HG03135 (cell line): ENCODE data around the gene ATP1B1.

Experiments used
- ATAC-seq: cut with Tn5 transposase; IDR thresholded peaks from one replicate; pipeline ENCODE4 v1.9.1; 2021; ENCODE audit warnings: mild to moderate bottlenecking, moderate library complexity; ENCODE audit not compliant: unreplicated experiment

ATP1B1 gene

DNA sequence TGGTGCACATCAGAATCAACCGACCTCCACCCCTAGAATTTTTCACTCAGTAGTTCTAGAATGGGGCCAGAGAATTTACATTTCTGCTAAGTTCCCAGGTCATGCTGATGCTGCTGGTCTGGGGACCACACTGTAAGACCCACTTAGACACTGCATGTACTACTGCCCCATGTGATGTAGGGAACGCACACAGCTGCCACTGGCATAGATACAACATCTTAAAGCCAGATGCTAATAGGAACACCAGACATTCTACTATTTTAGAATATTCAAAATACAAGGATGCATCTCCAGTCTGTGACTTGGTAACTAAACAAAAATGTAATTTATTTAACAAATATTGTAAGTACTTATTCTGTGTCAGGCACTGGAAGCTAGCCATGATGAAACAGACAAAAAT lies 14.1 kb upstream of the ATP1B1 start:
- no peak for ATAC-seq

DNA sequence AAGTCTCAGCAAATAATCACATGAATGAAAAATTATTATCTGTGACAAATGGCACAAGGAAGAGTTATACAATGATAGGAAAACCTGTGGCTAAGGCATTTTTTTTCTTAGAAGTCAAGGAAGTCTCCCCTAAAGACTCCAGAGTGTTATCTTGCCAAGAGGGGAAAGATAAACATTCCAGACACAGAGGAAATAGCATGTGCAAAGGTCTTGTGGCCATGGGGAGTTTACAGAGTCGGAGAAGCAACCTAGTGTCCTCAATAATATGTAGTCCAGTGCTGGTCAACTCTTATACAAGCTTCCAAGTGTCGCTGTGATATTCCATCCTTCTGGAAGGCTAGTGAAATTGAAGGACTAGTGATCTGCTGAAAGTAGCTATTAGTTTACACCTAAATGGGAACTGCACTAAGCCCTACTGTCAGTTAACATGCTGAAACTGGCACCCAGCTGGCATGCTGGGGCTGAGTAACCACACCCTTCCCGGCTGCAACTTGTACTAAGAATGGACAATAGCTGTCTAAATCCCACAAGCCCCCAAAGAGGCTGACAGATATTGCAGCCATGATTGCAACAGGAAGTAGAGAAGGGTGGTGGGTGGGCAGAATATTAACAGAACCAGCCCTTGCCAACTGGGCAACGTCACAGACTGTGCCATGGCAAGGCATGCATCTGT lies 11.5 kb upstream of the ATP1B1 start:
- ATAC-seq, result no peak

DNA sequence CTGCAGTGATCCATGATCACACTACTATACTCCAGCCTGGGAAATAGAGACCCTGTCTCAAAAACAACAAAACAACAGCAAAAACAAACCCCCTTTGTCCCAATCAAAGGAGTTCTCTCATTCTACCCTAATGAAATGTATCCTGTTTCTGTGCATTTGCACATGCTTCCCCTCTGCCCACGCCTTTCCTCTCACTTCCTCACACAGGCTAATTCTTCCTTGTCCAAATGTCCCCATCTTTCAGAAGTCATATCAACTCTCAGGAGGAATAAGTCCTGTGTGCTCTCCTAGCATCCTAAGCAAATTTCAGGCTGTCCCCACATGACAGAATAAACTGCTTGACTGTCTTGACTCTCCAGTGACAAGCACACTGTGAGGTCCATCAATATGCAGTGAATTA lies 8.1 kb upstream of the ATP1B1 start:
- no peak for ATAC-seq

DNA sequence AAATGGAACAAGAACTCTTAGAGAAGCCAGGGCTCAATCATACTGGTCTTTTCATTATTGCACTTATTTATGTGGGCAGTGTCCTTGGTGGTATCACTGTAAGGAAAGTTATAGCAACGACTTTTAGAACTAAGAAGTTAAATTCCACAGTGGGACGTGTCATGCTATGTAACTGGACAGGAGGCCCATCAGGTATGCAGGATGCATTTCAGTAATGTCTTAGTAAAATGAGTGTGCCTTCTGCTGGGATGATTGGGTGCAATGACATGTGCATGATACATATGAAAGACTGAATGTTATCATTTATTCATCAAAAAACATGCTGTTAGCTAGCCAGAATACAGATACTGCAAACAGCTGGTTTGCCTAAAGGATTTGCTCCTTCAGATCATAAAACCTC lies 6.9 kb upstream of the ATP1B1 start:
- no peak for ATAC-seq

DNA sequence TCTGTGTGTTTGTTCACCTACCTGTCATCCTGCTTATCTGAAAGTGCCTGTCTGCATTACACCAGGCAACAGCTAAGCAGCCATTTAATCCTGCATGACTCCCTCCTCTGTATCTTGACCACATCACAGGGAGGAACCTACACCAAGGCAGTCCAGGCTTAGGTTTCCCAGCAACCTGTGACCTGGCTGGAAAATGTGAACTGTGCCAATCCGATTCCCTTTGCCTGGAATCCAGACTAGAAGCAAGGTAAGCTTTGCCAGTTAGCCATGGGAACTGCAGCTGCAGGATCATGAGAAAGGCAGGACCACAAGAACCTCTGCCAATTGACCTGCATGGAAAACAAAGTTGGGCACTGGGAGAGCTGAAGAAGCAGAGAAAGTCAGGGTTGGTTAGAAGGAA lies 6.3 kb upstream of the ATP1B1 start:
- no peak for ATAC-seq

DNA sequence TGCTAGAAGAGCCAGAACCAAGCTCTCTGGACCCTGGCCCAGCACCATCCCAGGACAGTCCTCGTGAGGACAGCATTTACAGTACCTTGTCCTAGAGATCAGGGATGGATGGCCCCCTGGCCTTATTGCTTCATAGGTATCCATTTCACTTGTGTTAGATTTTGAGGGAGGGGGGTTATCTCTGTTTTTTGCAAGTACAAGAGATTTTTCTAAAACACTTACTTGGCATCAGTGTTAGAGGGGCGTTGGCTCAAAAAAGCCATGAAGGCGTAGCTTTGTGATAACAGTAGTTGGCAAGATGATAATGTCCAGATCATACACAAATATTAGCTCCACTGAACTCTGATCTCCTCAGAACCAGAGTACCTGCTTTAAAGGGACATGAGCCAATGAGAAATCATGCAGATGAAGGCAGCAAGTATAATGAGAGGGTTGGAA lies 5.8 kb upstream of the ATP1B1 start:
- ATAC-seq, result no peak

DNA sequence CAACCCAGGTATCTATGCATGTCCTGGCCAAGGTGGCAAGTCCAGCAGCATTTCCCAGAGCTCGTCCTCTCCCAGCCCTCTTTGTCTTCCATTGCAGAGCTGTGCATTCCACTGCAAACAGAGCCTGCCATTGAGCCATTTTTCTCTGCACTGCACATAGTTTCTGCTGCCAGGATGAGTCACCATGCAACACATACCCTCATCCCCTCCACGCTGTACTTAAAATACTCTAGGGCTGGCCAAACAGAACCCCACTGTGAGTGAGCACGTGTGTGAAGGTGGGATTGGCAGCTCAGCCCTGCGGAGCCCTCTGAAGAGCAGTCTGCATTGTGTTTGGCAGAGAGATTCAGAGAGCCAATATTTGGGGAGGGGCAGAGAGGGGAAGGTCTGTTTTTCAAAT lies 3.9 kb upstream of the ATP1B1 start:
- no peak for ATAC-seq

DNA sequence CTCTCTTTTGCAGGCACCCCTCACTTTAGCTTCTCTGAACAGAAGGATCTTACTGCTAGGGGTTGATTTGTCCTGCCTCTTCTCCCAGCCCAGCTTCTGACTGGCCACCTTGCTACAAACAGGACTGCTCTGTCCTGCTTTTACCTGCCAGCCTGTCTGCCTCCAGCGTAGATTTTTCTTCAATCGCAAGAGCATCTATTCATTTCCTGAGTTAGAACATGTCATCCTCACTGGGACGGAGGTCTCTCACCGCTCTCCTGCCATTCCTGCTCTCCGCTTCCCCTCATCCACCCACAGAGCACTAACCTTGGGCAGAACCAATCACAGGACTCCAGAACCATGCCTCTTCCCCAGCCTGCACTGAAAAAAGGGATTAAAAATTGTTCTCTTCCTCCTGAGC lies 3.5 kb upstream of the ATP1B1 start:
- no peak for ATAC-seq

DNA sequence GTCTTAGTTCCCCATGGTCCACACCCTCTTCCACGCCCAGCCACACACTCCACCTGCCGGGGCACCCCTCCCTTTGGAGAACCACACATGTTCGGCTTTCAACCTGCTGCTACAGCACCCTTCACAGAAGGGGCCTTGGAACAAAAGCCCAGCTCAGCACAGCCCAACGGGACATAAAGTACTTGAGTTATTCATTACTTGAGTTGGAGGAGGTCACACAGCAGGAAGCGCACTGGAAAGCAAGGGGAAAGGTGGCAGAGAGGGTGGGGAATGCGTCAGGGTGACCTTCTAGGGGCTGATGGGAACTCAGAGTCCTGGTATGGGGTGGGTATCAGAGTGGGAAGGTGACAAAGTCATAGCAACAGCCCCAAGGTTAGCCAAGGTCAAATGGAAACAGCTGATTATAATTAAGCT lies 3.0 kb upstream of the ATP1B1 start:
- no peak for ATAC-seq

DNA sequence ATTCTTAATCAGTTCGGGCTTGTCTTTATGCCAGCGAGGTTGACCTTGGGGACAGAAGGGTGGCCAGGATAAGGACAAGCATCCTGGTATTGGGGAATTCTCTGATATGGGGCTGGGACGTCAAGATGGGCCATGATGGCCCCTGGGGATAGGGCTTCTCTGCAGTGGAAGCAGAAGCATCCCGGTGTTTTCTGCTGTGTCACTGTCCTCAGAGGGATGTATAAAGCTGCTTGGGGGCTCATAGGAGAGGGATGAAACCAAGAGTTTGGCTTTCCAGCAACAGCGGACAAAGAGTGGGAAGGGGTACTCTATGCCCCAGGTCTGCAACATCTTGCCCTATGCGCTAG lies 1.4 kb upstream of the ATP1B1 start:
- no peak for ATAC-seq

DNA sequence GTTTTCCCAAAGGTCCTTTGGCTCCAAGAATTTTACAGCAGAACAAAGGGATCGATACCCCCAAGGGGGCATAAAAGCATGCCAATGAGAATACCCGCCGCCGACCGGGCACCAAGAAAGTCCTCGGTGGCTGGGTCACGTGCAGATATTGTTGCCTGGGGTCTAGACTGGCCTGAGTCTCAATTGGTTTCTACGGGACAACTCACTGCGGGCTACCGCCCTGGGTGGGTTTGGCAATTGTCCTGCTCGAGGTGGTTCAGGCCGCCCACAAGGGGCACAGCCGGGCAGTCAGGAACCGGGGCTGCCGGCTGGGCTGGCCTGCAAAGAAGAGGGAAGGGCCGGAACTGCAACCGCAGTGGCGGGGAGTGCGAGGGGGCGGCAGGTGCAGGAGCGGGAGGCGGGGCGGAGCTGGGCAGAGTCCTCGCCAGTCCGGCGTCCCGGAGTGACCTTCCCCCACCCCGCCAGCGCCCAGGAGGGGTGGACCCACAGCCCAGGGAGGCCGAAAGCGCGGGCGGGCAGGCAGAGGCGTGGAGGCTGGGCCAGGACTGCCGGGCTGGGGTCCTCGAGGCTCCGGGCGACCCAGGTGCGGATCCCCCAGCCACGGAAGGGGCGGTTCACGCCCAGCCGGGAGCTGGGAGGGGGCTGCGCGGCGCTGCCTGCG lies 926 bp upstream of the ATP1B1 start:
- ATAC-seq, result peak; percentile 26

DNA sequence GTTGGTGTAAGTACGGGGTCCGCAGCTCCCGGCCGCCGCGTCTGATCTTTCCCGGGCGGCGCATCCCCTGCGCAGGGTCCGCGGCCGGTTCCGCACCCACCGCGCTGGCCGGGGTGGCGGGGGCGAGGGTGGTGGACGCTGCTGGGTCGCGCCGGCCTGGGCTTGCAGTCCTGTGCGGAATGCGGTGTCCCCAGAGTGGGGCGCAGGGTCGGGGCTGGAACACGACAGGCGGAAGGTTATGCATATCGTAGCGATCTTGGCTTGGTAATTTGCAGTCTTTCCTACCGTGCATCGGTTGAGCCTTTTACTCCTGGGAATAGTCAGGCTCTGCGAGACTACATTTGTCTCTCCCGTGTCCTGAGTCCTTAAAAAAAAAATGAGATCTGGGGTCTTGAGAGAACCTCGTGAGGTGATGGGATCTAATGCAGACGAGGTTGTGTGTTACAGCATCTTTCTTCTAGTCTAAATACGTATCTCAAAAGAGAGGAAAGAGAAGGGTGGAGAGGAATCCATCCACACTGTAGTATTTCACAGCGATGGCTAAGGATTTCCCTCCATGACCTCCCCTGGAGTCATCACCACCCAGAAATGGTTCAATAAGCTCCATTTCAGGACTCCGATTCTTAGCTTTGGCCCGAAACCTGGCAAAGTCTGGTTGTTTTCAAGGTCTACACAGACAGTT lies 572 bp downstream of the ATP1B1 start:
- no peak for ATAC-seq

DNA sequence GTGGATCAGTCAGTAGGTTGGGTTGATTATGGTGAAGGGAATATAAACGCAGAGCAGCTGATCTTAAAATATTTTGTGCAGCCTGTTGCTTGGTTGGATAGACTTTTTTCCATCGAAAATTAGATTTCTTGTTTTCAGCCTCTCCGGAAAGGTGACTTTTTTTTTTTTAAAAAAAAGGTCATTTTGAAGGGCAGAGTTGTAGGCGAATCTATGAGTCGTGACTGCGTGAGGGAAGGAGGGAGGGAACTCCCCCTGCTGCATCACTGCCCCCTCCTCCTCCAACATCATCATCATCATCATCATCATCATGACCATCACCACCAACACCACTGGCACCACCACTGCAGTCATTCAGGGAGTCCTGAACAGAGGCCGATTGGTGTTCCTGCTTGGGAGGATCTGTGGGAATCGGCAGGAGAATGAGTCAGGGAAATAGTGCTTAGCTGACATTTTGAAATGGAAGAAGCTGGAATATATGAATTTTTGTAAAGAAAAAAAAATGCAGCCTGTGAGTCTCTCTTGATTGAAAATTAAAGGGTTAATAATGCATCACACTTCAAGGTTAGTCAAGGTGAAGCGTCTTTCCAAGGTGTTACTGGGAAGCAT lies 1.2 kb downstream of the ATP1B1 start:
- no peak for ATAC-seq

DNA sequence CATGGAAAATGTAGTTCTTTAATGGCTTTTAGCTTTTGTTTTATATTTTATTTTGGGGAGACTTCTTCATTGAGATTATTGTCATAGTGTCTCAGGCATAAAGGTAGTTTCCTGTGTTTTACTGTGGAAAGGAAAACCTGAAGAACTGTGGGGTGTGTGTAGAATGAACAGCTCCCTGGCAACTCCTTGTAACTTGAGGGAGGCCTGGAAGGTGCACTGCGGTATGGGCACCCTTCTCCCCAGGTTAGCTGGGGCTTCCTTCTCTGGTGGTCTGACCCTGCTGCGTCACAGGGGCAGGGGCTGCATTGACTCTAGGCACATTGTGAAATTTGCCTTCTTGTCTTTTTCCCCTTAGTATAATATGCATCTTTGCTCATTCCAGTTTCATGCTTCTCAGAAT lies 1.7 kb downstream of the ATP1B1 start:
- no peak for ATAC-seq

DNA sequence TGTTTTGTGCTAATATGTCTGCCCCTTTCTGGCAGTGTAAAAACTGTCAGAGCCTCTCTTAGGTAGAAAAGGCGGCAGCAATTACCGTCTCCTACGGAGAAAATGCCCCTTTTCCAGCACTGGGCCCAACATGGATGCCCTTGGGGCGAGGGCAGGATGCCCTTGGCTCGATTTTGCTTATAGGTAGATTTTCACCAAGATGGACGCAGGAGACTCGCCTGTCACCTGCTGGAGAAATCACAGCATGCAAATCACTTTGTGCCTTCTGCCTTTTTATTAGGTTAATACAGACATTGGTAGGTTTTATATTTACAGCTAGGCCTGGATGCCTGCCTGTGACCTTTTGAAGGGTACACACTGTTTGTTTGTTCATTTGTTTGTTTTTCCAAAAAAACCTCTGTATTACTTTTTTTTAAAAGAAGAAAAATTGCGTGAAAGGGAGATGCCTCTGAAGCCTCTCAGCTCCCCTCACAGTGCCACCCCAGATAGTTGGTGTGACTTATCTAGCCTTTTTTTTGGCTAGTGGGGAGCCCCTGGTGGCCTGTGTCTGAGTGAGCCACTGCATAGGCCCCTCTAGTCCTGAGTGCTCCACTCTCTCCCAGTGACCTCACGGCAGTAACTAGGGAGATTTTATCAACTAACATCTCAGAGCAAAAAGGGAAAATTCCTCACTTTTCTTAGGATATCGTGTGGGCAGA lies 2.5 kb downstream of the ATP1B1 start:
- ATAC-seq, result no peak

DNA sequence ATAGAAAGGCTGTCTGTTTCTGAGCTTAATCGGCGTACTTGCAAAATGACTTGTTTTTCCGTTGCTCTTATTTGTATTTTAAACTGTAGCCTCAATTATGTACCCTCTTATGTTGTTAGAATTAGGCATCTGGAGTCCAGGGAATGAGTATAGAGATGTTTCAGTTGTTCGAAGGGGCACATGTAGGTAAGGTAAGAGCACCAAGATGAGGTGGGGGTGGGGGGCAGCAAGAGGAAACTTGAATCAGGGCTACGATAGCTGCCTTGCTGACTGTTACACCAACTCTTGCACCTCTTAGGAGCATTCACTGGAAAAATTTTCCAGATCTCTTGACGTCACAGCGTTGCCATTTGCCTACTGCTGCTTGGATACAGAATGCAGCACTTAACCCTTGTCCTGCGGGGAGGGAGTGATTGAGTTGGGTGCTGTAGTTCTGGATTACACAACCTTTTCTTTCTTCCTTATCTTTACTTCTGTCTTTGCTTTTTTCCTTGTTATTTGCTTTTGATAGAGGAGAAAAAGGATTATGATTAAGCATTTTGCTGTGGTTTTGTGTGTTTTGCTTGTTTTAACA lies 3.2 kb downstream of the ATP1B1 start:
- no peak for ATAC-seq

DNA sequence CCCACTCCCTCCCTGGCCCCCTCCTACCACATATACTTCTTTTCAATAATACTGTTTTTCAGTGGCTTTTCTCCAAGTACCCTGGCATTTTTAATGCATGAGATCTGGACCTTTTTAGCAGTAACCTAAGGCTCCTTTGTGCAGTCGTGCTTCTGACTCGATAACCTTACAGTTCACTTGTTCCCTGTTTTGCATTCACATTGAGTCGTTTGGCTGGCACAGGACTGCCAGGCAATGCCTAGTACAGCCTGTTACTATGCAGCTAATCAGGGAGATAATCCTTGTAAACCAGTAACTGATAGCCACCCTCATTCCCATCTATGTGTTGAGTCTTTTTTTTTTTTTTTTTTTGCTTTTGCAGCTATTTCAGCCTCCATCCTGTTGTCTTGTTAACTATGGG lies 3.7 kb downstream of the ATP1B1 start:
- no peak for ATAC-seq

DNA sequence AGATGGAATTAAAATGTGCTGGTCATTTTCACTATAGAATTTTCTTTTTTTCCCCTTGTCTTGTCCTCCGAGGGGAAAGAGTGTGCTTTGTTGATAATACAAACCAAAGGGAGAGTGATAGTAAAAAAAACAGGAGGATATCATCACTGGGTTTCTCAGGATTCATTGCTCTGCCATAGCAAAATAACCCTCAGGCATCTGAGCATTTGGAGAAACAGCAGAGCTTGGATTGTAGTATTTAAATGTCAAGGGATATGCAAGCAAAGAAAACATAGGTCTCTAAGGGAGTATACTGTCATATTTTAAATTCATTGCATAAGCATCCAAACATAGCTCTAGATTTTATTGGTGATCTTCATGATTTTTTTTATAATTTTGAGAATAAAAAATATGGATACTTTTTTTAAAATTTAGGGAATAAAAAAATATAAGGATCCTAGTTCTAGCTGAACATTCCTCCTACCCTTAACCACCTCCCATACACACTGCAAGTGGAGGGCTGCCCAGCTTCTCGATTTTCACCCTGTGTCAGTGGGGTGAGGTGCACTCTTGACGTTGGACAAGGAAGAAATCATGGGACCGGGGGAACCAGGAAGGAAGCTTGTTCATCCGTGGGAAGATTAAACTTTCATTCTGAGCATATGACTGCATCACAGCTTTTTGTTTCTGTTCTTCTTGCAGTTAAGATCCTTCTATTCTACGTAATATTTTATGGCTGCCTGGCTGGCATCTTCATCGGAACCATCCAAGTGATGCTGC lies 4.4 kb downstream of the ATP1B1 start:
- ATAC-seq, result no peak

DNA sequence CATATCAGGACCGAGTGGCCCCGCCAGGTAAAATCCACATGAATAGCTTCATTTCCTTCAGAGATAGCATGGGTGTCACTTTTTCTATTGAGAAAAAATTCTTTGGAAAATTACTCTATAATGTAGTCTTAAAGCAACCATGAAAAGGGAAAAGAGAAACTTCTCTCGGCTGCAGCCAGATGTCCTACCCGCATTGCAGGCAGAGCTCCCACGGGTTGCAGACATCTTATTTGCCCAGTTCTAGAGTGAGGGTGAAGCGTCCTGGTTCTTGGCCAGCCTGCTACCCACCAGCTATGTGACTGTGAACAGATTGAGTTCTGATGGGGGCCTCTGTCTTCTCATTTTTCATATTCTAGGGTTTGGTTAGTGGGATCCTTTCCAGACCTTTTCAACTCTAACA lies 5.0 kb downstream of the ATP1B1 start:
- no peak for ATAC-seq

DNA sequence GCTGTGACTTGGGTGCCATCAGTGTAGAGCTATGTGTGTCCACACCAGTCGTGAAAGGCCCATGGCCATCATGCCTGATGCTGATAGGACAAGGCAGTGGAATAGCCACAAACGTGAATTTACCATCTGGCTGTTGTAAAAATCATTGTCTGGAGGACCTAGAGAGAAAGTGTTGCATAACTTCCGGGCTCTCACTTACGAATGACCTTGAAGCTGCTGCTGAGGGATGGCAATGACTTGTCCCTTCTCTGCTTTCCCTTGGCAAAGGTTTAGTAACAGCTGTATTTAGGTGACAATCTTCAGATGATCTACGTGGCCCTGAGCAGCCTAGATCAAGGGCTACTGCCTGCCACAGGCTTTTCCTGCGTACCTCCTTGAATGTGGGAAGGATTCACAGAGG lies 5.8 kb downstream of the ATP1B1 start:
- ATAC-seq, result no peak
